ENCODE data around the gene XCL2. TPM values are rescaled to one million over a fixed set of nuclear protein-coding genes. Genes with fewer than 3 reads are reported as not detected.
"Not testable (repeated sequence)": the region's sequence is repeated elsewhere in the genome, so short reads cannot be mapped to it uniquely, and the experiment has no call there.

XCL2 gene, protein sequence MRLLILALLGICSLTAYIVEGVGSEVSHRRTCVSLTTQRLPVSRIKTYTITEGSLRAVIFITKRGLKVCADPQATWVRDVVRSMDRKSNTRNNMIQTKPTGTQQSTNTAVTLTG
- not detected in 2 replicates for total RNA-seq (2012; rRNA removed)

DNA sequence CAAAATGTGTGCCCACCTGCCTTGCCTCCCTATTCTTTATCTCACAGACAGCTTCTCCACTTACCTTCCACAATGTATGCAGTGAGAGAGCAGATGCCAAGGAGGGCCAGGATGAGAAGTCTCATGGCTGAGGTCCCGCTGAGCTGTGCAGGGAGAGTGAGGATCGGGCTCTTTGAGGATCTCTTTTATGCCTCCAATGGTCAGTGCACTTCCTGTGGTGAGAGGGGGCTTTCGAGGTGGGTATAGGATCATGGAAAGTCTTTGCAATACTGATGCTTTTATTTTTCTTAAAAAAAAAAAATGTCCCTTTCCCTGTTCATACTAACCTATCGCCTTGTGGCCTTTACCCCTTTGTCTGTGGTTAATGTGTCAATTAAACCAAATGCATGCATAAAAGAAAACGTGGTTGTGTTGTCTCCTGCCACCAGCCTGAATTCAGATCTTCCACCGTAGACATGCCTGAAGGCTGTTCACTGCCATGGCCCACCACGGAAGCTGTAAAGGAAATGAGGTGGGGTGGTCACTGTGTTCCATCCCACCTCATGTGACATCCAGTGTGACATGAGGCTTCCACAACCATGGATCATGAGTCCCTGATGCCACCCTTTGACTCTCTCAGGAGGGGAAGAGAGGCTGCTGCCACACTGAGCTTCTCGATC, at the start of gene XCL2:
XCL2 (minus strand) TSS at position 158 of the 659 bp plus-strand sequence; CDS start at position 125, 33 bp downstream.
- H3K9me3 ChIP-seq (replicated peaks; ENCODE audit: low read length); H3K27me3 ChIP-seq (ENCODE audit: control insufficient read depth, insufficient read depth, low read length); H3K4me2 ChIP-seq (ENCODE audit: low read length); H3K9ac ChIP-seq (ENCODE audit: low read depth, low read length); H3K4me3 ChIP-seq (ENCODE audit: low read length); H3K36me3 ChIP-seq (ENCODE audit: insufficient read depth, low read length); H3K4me1 ChIP-seq (ENCODE audit: control insufficient read depth, insufficient read depth, low read length): not testable (repeated sequence)

DNA sequence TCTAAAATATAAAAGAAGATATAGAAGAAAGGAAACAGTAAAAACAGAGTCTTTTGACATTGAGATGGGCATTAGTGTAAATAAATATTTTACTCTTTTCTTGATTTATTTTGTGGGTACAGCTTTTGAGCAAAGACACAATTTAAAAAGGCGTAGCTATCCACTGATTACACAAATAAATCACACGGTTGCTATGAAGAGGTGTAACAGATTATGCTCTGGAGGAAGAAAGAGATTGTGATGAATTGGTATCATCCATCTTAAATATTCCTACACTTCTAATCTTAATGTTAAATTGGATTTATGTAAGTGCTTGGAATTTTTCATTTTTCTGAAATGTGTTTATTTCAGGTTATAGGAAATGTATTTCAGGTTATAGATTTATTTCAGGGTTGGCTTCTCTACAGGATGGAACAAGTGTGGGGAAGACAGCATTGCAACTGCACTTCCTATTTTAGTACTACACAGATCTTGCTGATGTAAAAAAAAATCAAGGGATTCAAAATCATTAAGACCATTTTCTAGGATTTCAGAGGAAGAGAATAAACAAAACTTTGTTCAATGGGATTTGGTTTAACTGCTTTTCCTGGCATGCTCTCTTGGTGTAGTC, 47.9 kb upstream of the XCL2 start:
- H3K4me2 ChIP-seq (ENCODE audit: low read length): no peak overlapping the region
- H3K9me3 ChIP-seq (replicated peaks; ENCODE audit: low read length): no peaks in the 10 kb centered on the region
- H3K27me3 ChIP-seq (ENCODE audit: control insufficient read depth, insufficient read depth, low read length): peaks cover 17% of the 10 kb centered on the region
- no peaks in the 10 kb centered on the region for H3K4me1 ChIP-seq (ENCODE audit: control insufficient read depth, insufficient read depth, low read length)
- no peak overlapping the region for H3K9ac ChIP-seq (ENCODE audit: low read depth, low read length)
- no peaks in the 10 kb centered on the region for H3K36me3 ChIP-seq (ENCODE audit: insufficient read depth, low read length)
- no peak overlapping the region for H3K4me3 ChIP-seq (ENCODE audit: low read length)

DNA sequence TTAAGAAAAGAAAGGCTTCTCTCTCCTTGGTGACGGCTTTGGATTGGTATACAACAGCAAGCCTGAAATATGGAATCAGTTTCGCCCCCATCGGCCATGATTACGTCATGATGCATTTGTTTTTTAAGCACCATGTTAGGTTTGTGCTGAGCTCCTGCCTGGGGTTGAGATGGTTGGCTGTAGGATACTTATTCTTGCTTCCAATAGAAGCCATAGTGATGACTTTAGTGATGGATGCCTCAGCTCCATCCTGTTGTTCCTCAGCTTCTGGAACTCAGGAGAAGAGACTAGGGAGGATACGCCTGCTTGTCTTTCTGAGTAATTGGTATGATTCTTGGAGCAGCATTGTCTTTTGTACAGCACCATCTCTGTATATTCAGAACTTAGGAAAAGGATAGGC, 47.3 kb upstream of the XCL2 start:
- H3K27me3 ChIP-seq (ENCODE audit: control insufficient read depth, insufficient read depth, low read length): peaks cover 17% of the 10 kb centered on the region
- no peak overlapping the region for H3K4me2 ChIP-seq (ENCODE audit: low read length)
- H3K9ac ChIP-seq (ENCODE audit: low read depth, low read length): no peak overlapping the region

GRCh38 chr1:168589167-168589566, 45.4 kb upstream of the XCL2 start:
- H3K4me2 ChIP-seq (ENCODE audit: low read length): no peak overlapping the region
- no peak overlapping the region for H3K4me3 ChIP-seq (ENCODE audit: low read length)
- H3K36me3 ChIP-seq (ENCODE audit: insufficient read depth, low read length): no peaks in the 10 kb centered on the region
- no peaks in the 10 kb centered on the region for H3K9me3 ChIP-seq (replicated peaks; ENCODE audit: low read length)
- peaks cover 8% of the 10 kb centered on the region for H3K4me1 ChIP-seq (ENCODE audit: control insufficient read depth, insufficient read depth, low read length)
- no peak overlapping the region for H3K9ac ChIP-seq (ENCODE audit: low read depth, low read length)
- H3K27me3 ChIP-seq (ENCODE audit: control insufficient read depth, insufficient read depth, low read length): peaks cover 17% of the 10 kb centered on the region

More for the DNA sequence above, 47.3 kb upstream of the XCL2 start:
- no peaks in the 10 kb centered on the region for H3K4me1 ChIP-seq (ENCODE audit: control insufficient read depth, insufficient read depth, low read length)
- H3K36me3 ChIP-seq (ENCODE audit: insufficient read depth, low read length): no peaks in the 10 kb centered on the region
- H3K4me3 ChIP-seq (ENCODE audit: low read length): no peak overlapping the region
- H3K9me3 ChIP-seq (replicated peaks; ENCODE audit: low read length): no peaks in the 10 kb centered on the region

DNA sequence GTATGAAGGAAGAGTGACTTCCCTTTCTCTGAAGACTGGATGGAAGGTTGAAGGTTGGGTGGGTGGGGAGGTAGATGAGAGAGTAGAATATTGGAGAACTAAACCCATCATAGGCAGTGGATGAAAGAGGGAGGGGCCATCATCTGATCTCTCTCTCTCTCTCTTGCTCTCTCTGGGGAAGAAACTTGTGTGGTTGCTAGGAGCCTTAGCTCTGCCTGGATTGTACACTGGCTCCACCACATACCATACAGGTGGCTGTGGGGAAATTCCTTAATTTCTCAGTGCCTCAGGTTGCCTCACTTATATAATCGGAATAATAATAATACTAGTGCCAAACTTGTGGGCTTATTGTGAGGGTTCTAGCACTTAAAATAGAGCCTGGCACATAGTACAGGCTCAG, 42.1 kb upstream of the XCL2 start:
- no peaks in the 10 kb centered on the region for H3K9me3 ChIP-seq (replicated peaks; ENCODE audit: low read length)
- peaks cover 4% of the 10 kb centered on the region for H3K27me3 ChIP-seq (ENCODE audit: control insufficient read depth, insufficient read depth, low read length)
- H3K4me2 ChIP-seq (ENCODE audit: low read length): no peak overlapping the region
- H3K36me3 ChIP-seq (ENCODE audit: insufficient read depth, low read length): no peaks in the 10 kb centered on the region
- no peak overlapping the region for H3K4me3 ChIP-seq (ENCODE audit: low read length)
- peaks cover 8% of the 10 kb centered on the region for H3K4me1 ChIP-seq (ENCODE audit: control insufficient read depth, insufficient read depth, low read length)
- no peak overlapping the region for H3K9ac ChIP-seq (ENCODE audit: low read depth, low read length)

- no peak overlapping the region for H3K4me2 ChIP-seq (ENCODE audit: low read length)
- H3K4me1 ChIP-seq (ENCODE audit: control insufficient read depth, insufficient read depth, low read length): peaks cover 8% of the 10 kb centered on the region
- no peaks in the 10 kb centered on the region for H3K9me3 ChIP-seq (replicated peaks; ENCODE audit: low read length)
- no peaks in the 10 kb centered on the region for H3K27me3 ChIP-seq (ENCODE audit: control insufficient read depth, insufficient read depth, low read length)
- H3K4me3 ChIP-seq (ENCODE audit: low read length): no peak overlapping the region
- H3K9ac ChIP-seq (ENCODE audit: low read depth, low read length): no peak overlapping the region
- H3K36me3 ChIP-seq (ENCODE audit: insufficient read depth, low read length): no peaks in the 10 kb centered on the region
These were observed 41.4 kb upstream of the XCL2 start for GRCh38 chr1:168585191-168585590.

DNA sequence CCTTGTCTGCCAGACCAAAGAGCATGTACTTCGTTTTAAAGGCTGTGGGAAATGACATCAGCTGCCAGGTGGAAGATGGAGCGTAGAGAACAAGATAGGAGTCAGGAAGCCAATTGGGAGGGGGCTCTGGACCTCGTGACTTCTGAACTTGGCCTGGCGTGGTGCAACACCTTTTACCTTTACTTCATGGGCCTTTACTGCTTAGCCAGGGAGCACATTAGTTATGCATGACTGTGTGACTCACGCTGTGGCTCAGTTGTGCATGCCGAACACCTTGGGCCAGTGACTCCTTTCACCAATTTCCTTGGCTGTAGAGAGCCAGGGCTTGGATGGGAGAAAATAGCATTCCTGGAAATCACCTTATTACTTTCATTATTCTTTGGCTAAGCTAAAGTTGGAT, 39.8 kb upstream of the XCL2 start:
- Histone ChIP-seq H3K4me3 (ENCODE audit: low read length) (no peak overlapping the region), H3K9me3 (replicated peaks; ENCODE audit: low read length) (no peaks in the 10 kb centered on the region), H3K36me3 (ENCODE audit: insufficient read depth, low read length) (no peaks in the 10 kb centered on the region), H3K4me1 (ENCODE audit: control insufficient read depth, insufficient read depth, low read length) (peaks cover 8% of the 10 kb centered on the region), H3K27me3 (ENCODE audit: control insufficient read depth, insufficient read depth, low read length) (peaks cover 2% of the 10 kb centered on the region), H3K9ac (ENCODE audit: low read depth, low read length) (no peak overlapping the region), H3K4me2 (ENCODE audit: low read length) (no peak overlapping the region)

- Histone ChIP-seq H3K4me1 (ENCODE audit: control insufficient read depth, insufficient read depth, low read length) (peaks cover 8% of the 10 kb centered on the region), H3K4me3 (ENCODE audit: low read length) (no peak overlapping the region), H3K4me2 (ENCODE audit: low read length) (no peak overlapping the region), H3K36me3 (ENCODE audit: insufficient read depth, low read length) (no peaks in the 10 kb centered on the region), H3K9me3 (replicated peaks; ENCODE audit: low read length) (no peaks in the 10 kb centered on the region), H3K27me3 (ENCODE audit: control insufficient read depth, insufficient read depth, low read length) (peaks cover 5% of the 10 kb centered on the region), H3K9ac (ENCODE audit: low read depth, low read length) (no peak overlapping the region)
These were observed 39.0 kb upstream of the XCL2 start for GRCh38 chr1:168582688-168583336.

DNA sequence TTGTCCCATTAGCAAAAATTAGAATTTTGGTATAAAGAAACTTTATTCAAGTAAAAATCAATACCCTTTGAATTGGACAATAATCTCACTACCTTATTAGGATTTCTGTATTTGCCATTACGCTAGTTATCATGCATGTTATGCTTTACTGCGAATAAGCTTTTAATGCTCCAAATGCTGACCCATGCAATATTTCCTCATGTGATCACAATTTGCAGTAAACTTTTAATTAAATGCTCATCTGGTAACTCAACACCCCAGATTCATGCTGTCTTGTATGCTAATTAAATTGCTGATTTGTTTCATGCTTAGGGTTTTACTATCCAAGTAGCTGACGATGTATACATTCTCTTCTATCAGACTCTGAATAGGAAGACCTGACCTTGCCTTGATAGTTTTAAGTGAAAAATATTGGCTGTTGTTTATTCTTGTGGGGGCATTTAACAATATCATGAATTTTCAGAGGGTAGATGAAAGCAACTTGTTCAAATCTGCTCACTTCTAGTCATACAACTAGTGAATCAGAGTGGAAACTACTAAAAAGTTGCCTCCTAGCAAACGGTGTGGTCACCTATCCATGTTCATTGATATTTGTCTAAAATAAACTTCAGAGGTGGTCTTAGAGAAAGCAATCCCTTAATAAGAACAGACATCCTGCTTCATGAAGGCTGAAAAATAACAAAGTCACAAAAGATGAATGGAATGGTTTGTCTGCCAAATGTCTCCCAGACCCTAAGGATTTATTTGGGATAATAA, 38.2 kb upstream of the XCL2 start:
- Histone ChIP-seq H3K27me3 (ENCODE audit: control insufficient read depth, insufficient read depth, low read length) (peaks cover 7% of the 10 kb centered on the region), H3K4me2 (ENCODE audit: low read length) (no peak overlapping the region), H3K9me3 (replicated peaks; ENCODE audit: low read length) (no peaks in the 10 kb centered on the region), H3K9ac (ENCODE audit: low read depth, low read length) (no peak overlapping the region), H3K4me3 (ENCODE audit: low read length) (no peak overlapping the region), H3K4me1 (ENCODE audit: control insufficient read depth, insufficient read depth, low read length) (peaks cover 8% of the 10 kb centered on the region), H3K36me3 (ENCODE audit: insufficient read depth, low read length) (no peaks in the 10 kb centered on the region)

DNA sequence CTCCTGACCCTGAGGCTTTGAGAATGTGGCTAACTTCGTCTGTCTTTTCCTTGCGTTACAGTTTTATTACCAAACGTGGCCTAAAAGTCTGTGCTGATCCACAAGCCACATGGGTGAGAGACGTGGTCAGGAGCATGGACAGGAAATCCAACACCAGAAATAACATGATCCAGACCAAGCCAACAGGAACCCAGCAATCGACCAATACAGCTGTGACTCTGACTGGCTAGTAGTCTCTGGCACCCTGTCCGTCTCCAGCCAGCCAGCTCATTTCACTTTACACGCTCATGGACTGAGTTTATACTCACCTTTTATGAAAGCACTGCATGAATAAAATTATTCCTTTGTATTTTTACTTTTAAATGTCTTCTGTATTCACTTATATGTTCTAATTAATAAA, 37.2 kb upstream of the XCL2 start:
- H3K4me3 ChIP-seq (ENCODE audit: low read length); H3K4me1 ChIP-seq (ENCODE audit: control insufficient read depth, insufficient read depth, low read length); H3K9ac ChIP-seq (ENCODE audit: low read depth, low read length); H3K36me3 ChIP-seq (ENCODE audit: insufficient read depth, low read length); H3K4me2 ChIP-seq (ENCODE audit: low read length); H3K9me3 ChIP-seq (replicated peaks; ENCODE audit: low read length); H3K27me3 ChIP-seq (ENCODE audit: control insufficient read depth, insufficient read depth, low read length): not testable (repeated sequence)

- H3K36me3 ChIP-seq (ENCODE audit: insufficient read depth, low read length); H3K4me3 ChIP-seq (ENCODE audit: low read length); H3K4me2 ChIP-seq (ENCODE audit: low read length); H3K9me3 ChIP-seq (replicated peaks; ENCODE audit: low read length); H3K9ac ChIP-seq (ENCODE audit: low read depth, low read length); H3K27me3 ChIP-seq (ENCODE audit: control insufficient read depth, insufficient read depth, low read length); H3K4me1 ChIP-seq (ENCODE audit: control insufficient read depth, insufficient read depth, low read length): not testable (repeated sequence)
These were observed 36.5 kb upstream of the XCL2 start for GRCh38 chr1:168580290-168580689.
